ENCODE results near the gene SYNPO2. TPM values are rescaled to one million over a fixed set of nuclear protein-coding genes. Genes with fewer than 3 reads are reported as not detected.
"Not testable (repeated sequence)": the region's sequence is repeated elsewhere in the genome, so short reads cannot be mapped to it uniquely, and the experiment has no call there.

SYNPO2 gene
- total RNA-seq, 4 donors from 2014 or later, result 144 to 400 (median 228) TPM

DNA sequence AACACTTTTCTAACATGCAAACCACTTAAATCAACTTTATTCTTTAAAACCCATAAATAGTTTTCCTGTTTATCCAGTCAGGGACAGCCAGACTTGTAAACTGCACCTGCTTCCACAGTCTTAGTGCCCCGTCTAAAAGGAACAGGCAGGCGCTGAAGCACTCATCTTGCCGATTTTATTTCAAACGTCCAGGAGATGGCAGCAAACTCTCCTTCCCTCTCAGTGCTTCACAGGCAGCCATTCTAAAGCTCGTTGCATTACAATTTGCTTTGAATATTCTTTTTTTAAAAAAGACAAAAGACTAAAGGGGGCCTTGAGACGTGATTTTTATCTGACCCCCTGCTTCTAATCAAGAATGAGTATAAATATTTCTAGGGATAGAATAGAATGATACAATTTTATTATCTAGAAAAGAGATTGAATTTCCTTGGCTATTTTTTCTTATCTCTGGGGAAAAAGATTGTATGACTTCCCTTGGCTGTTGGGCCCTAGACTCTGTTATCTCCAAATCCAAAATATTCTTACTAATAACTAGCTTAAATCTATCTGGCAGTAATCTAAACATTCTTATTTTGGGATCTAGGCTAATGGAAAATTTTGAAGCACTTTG lies 153.4 kb downstream of the SYNPO2 start:
- TF ChIP-seq, protein P1, sequence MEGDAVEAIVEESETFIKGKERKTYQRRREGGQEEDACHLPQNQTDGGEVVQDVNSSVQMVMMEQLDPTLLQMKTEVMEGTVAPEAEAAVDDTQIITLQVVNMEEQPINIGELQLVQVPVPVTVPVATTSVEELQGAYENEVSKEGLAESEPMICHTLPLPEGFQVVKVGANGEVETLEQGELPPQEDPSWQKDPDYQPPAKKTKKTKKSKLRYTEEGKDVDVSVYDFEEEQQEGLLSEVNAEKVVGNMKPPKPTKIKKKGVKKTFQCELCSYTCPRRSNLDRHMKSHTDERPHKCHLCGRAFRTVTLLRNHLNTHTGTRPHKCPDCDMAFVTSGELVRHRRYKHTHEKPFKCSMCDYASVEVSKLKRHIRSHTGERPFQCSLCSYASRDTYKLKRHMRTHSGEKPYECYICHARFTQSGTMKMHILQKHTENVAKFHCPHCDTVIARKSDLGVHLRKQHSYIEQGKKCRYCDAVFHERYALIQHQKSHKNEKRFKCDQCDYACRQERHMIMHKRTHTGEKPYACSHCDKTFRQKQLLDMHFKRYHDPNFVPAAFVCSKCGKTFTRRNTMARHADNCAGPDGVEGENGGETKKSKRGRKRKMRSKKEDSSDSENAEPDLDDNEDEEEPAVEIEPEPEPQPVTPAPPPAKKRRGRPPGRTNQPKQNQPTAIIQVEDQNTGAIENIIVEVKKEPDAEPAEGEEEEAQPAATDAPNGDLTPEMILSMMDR (IDR thresholded peaks at IDR 0.05), result peak; percentile 60 to 80 (median 71)
- TF ChIP-seq POLR2A (IDR thresholded peaks at IDR 0.05), result no peak
- H3K4me3 ChIP-seq, result no peak overlapping the region
- DNase-seq, result peak; percentile 47 to 70

DNA sequence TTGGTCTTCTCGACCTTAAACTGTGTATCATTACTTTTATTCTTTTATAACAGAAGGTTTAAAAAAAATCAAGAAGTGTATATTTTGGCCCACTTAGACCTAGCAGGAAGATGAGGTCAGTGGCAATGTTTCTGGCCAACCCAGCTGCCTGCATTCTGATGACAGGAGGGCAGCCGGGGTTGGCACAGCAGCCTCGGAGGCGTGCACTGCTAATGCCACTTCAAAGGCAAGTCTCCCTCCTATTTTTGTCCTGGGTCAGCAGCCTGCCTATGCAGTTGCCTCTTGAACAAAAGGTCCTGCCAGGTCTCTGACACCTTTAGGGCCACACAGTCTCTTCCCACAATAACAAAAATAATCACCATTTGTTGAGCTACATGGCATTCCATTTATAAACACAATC lies 157.6 kb downstream of the SYNPO2 start:
- no peak overlapping the region for H3K4me3 ChIP-seq
- H3K9me3 ChIP-seq, result no peaks in the 10 kb centered on the region
- no peaks in the 10 kb centered on the region for H3K27me3 ChIP-seq
- no peaks in the 10 kb centered on the region for H3K36me3 ChIP-seq
- intact Hi-C loops (cut with DNase I; ENCODE audit: low total_unique reads), result no loop called here
- DNase-seq, result no peak
- TF ChIP-seq POLR2A (IDR thresholded peaks at IDR 0.05), result no peak
- TF ChIP-seq, protein P1 (IDR thresholded peaks at IDR 0.05), result no peak
- H3K27ac ChIP-seq, result peak overlapping the region; percentile 13 to 99
- H3K4me1 ChIP-seq, result peaks cover 0 to 6% of the 10 kb centered on the region in 2 donors

More for the DNA sequence above, 153.4 kb downstream of the SYNPO2 start:
- Histone ChIP-seq H3K27me3 (no peaks in the 10 kb centered on the region), H3K9me3 (no peaks in the 10 kb centered on the region), H3K36me3 (no peaks in the 10 kb centered on the region), H3K4me1 (peaks cover 0 to 14% of the 10 kb centered on the region in 2 donors), H3K27ac (peak overlapping the region; percentile 93 to 99)
- intact Hi-C loops (cut with DNase I; ENCODE audit: low total_unique reads), result no loop called here

DNA sequence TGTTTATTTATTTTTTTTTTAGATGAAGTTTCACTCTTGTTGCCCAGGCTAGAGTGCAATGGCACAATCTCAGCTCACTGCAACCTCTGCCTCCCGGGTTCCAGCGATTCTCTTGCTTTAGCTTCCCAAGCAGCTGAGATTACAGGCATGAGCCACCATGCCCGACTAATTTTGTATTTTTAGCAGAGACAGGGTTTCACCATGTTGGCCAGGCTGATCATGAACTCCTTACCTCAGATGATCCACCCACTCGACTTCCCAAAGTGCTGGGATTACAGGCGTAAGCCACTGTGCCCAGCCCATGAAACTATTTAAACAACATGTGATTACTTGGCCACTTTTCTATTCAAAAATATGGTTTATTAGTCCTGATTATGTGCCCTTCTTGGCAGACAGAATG lies 158.4 kb downstream of the SYNPO2 start:
- H3K4me1 ChIP-seq; H3K4me3 ChIP-seq; H3K27me3 ChIP-seq; H3K9me3 ChIP-seq; H3K36me3 ChIP-seq; intact Hi-C loops (cut with DNase I; ENCODE audit: low total_unique reads); DNase-seq: not testable (repeated sequence)
- H3K27ac ChIP-seq, result peak overlapping the region in 1 of 2 donors; percentile 99

DNA sequence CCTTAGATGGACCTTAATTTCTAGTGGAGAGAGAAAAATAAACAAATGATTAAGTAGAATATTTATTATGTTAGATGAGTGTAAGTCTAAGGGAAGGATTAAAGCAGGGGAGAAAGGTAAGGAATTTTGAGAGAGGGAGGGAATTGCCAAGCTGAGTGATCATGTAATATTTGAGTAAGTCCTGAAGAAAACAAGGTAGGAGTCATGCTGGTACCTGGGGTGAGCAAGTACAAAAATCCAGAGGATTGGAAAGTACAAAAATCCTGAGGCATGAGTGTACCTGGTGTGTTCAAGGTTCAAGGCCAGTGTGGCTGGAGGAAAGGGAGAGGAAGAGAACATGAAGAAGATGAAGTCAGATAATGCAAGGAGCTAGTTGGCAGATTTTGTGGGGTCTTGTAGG lies 159.8 kb downstream of the SYNPO2 start:
- no peaks in the 10 kb centered on the region for H3K36me3 ChIP-seq
- H3K9me3 ChIP-seq, result no peaks in the 10 kb centered on the region
- H3K27me3 ChIP-seq, result no peaks in the 10 kb centered on the region
- intact Hi-C loops (cut with DNase I; ENCODE audit: low total_unique reads), result no loop called here
- no peak for DNase-seq
- no peak overlapping the region for H3K4me3 ChIP-seq
- TF ChIP-seq, protein P1 (IDR thresholded peaks at IDR 0.05), result no peak
- TF ChIP-seq POLR2A (IDR thresholded peaks at IDR 0.05), result no peak
- H3K4me1 ChIP-seq, result no peaks in the 10 kb centered on the region
- peak overlapping the region in 1 of 2 donors; percentile 99 for H3K27ac ChIP-seq

DNA sequence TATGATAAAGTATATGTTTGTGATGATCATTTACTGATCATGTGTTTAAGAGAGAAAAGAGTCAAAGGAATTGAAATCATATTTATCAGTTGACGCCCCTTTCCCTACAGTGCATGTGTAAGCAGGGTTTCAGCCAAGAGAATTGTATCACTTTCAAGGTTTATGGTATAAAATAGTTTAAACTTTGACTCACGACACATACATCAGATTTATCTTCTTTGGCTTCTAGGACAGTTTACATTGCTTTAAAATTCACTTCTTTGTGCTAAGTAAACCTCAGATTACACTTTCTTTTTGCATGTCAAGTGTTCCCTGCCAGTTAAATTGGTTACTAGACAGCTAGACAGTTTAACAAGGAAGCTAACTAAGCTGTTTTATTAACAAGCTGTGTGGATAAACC lies 160.7 kb downstream of the SYNPO2 start:
- intact Hi-C loops (cut with DNase I; ENCODE audit: low total_unique reads), result no loop called here
- H3K9me3 ChIP-seq, result no peaks in the 10 kb centered on the region
- no peak overlapping the region for H3K4me3 ChIP-seq
- H3K4me1 ChIP-seq, result no peaks in the 10 kb centered on the region
- no peaks in the 10 kb centered on the region for H3K27me3 ChIP-seq
- DNase-seq, result no peak
- H3K36me3 ChIP-seq, result no peaks in the 10 kb centered on the region
- no peak for TF ChIP-seq POLR2A (IDR thresholded peaks at IDR 0.05)
- TF ChIP-seq, protein P1 (IDR thresholded peaks at IDR 0.05), result no peak
- peak overlapping the region in 1 of 2 donors; percentile 33 for H3K27ac ChIP-seq
